Measurements from ENCODE around the gene CRAMP1.

DNA sequence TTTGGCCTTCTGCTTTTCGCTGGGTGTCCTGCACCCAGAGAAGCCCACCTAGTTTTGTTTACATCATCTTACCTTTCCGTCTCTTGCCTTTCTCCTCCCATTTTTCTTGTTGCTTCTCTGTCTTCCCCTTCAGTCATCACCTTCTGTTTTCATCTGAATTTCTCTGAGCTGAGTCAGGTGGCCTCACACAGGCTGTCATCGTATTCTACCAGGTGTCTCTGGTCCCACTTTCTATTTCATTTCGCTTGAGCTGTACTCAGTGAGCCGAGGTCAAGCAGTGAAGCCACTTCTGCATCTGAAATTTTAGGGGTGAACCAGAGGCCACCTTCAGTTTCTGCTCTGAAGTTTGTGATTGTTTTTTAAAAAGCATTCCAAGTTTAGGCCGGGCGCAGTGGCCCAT lies 9.7 kb downstream of the CRAMP1 start:
- no peak for TF ChIP-seq MEIS1 (CRISPR knock-in tag; IDR thresholded peaks at IDR 0.05; ENCODE audit: borderline replicate concordance)
- no peak for TF ChIP-seq ZNF792 (tag by site-specific recombination; IDR thresholded peaks at IDR 0.05)
